GM21367 (cell line): Measurements from ENCODE around the gene SLC35F3.

Experiments used
- ATAC-seq: cut with Tn5 transposase; IDR thresholded peaks from one replicate; pipeline ENCODE4 v1.9.1; 2021; ENCODE audit not compliant: unreplicated experiment

SLC35F3 gene

GRCh38 chr1:233909195-233909594, 4.7 kb downstream of the SLC35F3 start:
- ATAC-seq, result no peak

- no peak for ATAC-seq
Measured at GRCh38 chr1:233912447-233912846, 8.0 kb downstream of the SLC35F3 start.

GRCh38 chr1:233912909-233913308, 8.4 kb downstream of the SLC35F3 start:
- ATAC-seq, result no peak

- ATAC-seq, result no peak
Measured at GRCh38 chr1:233916706-233917105, 12.2 kb downstream of the SLC35F3 start.

DNA sequence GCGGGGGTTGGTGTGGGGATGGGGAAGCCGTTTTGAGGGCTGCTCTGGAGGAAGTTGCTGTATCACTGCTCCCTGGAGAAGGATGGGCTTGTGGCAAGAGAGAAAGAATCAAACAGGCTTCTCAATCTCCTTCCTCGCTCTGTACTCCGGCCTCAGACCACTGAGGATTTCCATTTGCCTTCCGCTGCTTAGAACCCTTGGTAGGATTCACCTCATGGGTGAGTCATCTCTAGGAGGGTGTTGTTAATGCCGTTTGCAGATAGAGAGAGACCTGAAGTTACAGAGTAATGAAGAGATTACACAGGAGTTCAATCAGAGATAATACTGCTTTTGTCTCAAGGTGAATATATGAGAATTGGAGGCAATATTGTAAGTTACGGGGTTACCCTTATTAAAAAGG, 15.3 kb downstream of the SLC35F3 start:
- ATAC-seq, result no peak

DNA sequence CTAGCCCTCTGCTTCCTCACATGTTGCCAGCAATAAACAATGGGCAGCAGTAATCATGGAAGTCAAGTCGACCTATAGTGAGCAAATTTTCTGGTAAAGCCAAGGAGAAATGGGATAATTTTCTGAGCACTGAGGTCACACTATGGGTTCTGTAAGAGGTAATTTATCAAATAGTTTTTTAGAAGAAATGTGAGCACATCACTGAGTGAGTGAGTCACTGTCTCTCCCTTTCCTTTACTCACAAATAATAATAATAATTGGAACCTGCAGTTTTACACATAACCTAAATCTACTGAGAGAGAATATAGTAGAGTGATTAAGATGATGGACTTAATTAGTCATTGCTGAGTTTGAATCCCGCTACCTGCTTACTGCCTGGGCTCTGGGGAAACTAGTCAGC, 23.6 kb downstream of the SLC35F3 start:
- ATAC-seq, result no peak

DNA sequence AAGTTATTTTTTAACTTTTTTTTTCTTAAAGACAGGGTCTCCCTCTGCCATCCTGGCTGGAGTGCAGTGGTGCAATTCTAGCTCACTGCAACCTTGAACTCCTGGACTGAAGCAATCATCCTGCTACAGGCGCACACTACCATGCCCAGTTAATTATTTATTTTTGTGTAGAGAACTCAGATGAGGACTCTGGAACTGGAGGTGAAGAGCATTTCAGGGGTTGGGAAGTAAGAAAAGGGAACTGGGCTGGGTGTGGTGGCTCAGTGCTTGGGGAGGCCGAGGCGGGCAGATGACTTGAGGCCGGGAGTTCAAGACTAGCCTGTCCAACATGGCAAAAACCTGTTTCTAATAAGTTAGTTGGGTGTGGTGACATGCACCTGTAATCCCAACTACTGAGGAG, 28.9 kb downstream of the SLC35F3 start:
- ATAC-seq, result no peak

GRCh38 chr1:233935297-233935868, 30.9 kb downstream of the SLC35F3 start:
- ATAC-seq, result no peak

DNA sequence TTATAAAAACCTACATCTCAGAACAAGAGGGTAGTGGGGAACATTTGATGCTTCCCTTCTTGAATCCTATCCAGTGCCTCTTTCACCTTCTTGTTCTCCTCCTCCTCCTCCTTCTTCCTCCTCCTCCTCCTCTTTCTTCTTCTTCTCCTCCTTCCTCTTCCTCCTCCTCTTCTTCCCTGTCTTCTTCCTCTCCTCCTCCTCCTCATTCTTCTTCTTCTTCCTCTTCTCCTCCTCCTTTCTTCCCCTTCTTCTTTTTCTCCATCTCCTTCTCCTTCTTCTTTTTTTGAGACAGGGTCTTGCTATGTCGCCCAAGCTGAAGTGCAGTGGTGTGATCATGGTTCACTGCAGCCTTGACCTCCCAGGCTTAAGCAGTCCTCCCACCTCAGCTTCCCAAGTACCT, 31.9 kb downstream of the SLC35F3 start:
- no peak for ATAC-seq

- no peak for ATAC-seq
Measured at GRCh38 chr1:233936842-233937241, 32.4 kb downstream of the SLC35F3 start.

DNA sequence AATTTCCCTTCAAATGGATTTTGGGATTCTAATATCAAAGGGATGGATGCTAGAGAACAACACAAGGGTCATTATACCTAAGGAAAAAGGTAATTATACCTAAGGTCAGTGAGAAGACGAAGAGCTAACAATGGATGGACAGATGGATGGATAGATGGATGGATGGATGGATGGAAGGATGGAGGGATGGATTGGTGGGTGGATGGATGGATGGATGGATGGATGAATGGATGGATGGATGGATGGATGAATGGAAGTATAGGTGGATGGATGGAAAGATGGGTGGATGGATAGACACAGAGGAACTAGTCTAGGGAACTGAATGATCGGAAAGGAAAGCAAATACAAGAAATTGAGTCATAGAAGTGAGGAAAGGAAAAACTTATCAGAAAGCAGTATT, 34.0 kb downstream of the SLC35F3 start:
- no peak for ATAC-seq

GRCh38 chr1:233939451-233939850, 35.0 kb downstream of the SLC35F3 start:
- ATAC-seq, result no peak

DNA sequence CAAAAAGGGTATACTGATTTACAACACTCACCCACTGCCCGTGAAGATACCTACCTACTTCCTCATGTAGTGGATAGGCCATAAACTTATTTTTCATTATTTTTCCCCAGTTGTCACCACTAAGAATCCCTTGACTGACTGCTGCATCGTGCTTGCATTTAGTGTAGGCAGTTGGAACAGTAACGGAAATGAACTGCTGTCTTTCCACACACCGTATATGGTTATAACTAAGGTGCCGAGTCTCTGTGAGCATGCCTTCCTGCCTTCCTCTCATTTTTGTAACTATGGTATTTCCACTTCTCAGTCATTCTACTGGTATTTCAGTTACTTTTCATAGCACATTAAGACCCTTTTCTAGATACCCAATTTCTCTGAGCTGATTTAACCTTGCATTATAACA, 36.4 kb downstream of the SLC35F3 start:
- ATAC-seq, result no peak

GRCh38 chr1:233944601-233945000, 40.1 kb downstream of the SLC35F3 start:
- no peak for ATAC-seq

GRCh38 chr1:233945573-233945972, 41.1 kb downstream of the SLC35F3 start:
- ATAC-seq, result no peak

DNA sequence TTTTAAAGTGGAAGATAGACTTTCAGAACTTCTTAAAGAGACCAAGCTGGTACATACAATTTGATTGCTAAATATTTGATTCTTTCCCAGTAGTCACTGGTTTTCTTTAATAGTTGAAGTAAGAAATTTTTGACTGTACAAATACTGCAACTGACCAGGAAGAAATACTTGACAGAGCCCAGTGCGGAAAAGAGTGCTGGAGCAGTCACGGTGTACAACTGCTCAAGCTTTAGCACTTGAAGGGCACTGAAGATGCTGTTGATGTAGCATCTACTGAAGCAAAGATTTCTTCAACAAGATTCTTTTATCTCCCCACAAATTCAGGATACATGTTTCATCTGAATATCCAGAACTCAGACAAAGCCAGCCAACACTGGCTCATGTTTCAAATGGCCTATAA, 41.5 kb downstream of the SLC35F3 start:
- ATAC-seq, result no peak

GRCh38 chr1:233946724-233947123, 42.2 kb downstream of the SLC35F3 start:
- no peak for ATAC-seq

DNA sequence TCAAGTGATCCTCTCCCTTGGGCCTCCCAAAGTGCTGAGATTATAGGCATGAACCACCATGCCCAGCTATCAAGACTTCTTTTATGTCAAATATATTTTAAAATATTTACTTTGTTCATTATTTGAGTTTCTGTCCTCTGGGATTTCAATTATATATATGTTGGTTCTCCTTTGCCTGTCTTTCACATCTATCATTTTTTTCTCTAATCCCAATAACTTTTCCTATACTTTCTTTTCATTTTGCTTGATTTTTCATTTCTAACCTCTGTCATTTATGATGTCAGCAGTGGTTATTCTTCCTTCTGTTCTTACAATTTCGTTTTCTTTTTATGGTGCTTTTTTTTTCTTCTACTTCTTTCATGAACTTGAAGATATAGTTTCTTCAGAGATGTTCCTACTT, 47.3 kb downstream of the SLC35F3 start:
- ATAC-seq, result no peak

- ATAC-seq, result no peak
Measured at GRCh38 chr1:233957691-233958090, 53.2 kb downstream of the SLC35F3 start.

DNA sequence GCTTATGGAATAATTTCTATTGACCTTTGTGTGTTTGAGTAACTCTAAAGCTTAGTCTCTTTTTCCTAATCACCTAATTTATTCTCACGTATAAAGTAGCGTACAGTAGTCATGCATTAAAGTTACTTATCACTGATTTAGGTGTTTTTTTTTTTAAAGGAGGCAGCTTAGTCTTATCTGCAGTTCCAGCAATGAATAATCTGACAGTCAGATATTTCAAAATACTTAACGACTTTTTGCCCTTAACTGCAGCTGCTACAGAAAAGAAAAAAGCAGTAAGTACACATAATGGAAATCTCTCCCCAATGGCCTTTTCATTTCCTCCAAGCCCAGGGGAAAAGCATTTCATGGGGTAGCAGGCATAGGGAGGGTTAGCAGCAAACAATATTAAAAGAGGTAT, 54.6 kb downstream of the SLC35F3 start:
- ATAC-seq, result no peak

DNA sequence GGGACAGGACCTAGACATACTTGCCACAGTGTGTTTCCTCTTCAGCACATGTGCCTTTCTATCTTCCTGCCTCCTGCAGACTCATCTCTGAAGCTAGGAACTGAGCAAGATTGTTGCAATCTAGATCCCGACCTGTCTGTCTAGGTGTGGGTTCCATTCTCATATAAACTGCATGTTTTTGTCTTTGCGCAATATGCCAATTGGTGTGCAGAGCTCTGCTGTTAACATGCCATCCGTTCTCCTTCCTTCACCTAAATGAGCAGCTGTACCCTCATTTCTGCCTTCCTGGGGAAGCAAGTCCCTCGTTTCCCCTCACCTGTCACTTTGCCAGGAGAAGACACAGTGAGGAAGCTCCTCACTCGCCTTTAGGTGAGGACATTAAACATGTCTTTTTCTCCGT, 55.5 kb downstream of the SLC35F3 start:
- ATAC-seq, result no peak

DNA sequence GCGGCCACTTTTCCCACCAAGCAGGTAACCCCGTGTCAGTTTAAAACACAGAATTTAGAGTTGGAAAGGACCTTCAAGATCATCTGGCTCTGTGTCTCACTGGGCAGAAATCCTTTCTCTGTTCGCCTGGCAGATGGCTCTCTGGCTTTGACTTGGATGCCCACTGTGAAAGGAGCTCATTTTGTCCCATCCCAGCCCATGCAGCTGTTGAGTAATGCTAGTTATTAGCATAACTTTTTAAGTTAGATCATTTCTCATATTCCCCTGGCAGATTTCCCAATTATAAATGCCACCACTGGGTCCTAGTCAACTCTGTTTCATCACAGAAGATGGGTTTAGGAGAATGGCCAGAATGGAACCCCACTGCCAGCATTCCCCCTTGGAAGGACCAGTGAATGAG, 55.9 kb downstream of the SLC35F3 start:
- ATAC-seq, result no peak

- ATAC-seq, result no peak
Measured at GRCh38 chr1:233962878-233963277, 58.4 kb downstream of the SLC35F3 start.

- no peak for ATAC-seq
Measured at GRCh38 chr1:233965856-233966255, 61.4 kb downstream of the SLC35F3 start.
